GM23338 (cell line): ENCODE results near the gene NIPSNAP3A. TPM values are rescaled to one million over a fixed set of nuclear protein-coding genes. Genes with fewer than 3 reads are reported as not detected.
A peak's percentile ranks its signal among the peaks of the same experiment; 100 is the strongest.

Experiments
- ATAC-seq: fragments of 200-7000 bp; cut with Tn5 transposase; 3 replicates; pipeline ENCODE4 v1.9.1; 2020
- DNase-seq: peaks from one replicate; pipeline ENCODE4 v3.0.0-alpha.2; 2015; ENCODE audit warnings: low spot score
- H2AFZ ChIP-seq: fragments of 200-600 bp; sonication (generic); 2 replicates; pipeline ENCODE4 v1.8.0; 2016; ENCODE audit warnings: antibody characterized with exemption, mild to moderate bottlenecking, moderate library complexity
- H3F3A ChIP-seq: fragments of 200-600 bp; sonication (generic); replicated peaks from 2 replicates; pipeline ENCODE4 v1.8.0; 2017; ENCODE audit warnings: antibody characterized with exemption, mixed run types, low read depth
- H3K27ac ChIP-seq: fragments of 200-600 bp; sonication (generic); 2 replicates; pipeline ENCODE4 v1.6.1; 2016; ENCODE audit warnings: low read depth
- H3K27me3 ChIP-seq: fragments of 200-600 bp; sonication (generic); 2 replicates; pipeline ENCODE4 v1.8.0; 2016; ENCODE audit warnings: mild to moderate bottlenecking, mixed run types, moderate library complexity; ENCODE audit not compliant: insufficient read depth
- H3K36me3 ChIP-seq: fragments of 200-600 bp; sonication (generic); 2 replicates; pipeline ENCODE4 v1.8.0; 2016; ENCODE audit warnings: mild to moderate bottlenecking; ENCODE audit not compliant: insufficient read depth
- H3K4me1 ChIP-seq: fragments of 200-600 bp; sonication (generic); 2 replicates; pipeline ENCODE4 v1.8.0; 2016; ENCODE audit warnings: mild to moderate bottlenecking, moderate library complexity; ENCODE audit not compliant: insufficient read depth
- H3K4me2 ChIP-seq: fragments of 200-600 bp; sonication (generic); 2 replicates; pipeline ENCODE4 v1.7.1; 2017; ENCODE audit warnings: mixed run types
- H3K4me3 ChIP-seq: fragments of 200-600 bp; sonication (generic); 2 replicates; pipeline ENCODE4 v1.6.1; 2016; ENCODE audit warnings: mixed run types
- H3K79me2 ChIP-seq: fragments of 200-600 bp; sonication (generic); replicated peaks from 2 replicates; pipeline ENCODE4 v1.8.0; 2017; ENCODE audit warnings: mild to moderate bottlenecking; ENCODE audit not compliant: insufficient read depth
- H3K9me2 ChIP-seq: fragments of 200-600 bp; sonication (generic); 2 replicates; pipeline ENCODE4 v1.8.0; 2017; ENCODE audit not compliant: insufficient read depth
- H4K20me1 ChIP-seq: fragments of 200-600 bp; sonication (generic); replicated peaks from 2 replicates; pipeline ENCODE4 v1.8.0; 2017; ENCODE audit warnings: mild to moderate bottlenecking; ENCODE audit not compliant: insufficient read depth
- H3K27ac Mint-ChIP-seq: 2 replicates; pipeline ENCODE4 v1.8.0; 2020; ENCODE audit warnings: inconsistent platforms, mild to moderate bottlenecking, moderate library complexity, mixed read lengths
- H3K27me3 Mint-ChIP-seq: 3 replicates; pipeline ENCODE4 v1.8.0; 2022; ENCODE audit warnings: low read depth, mild to moderate bottlenecking, moderate library complexity, mixed read lengths, inconsistent platforms; ENCODE audit not compliant: insufficient read depth, poor library complexity
- H3K36me3 Mint-ChIP-seq: 3 replicates; pipeline ENCODE4 v1.8.0; 2021; ENCODE audit warnings: low read depth, mild to moderate bottlenecking, inconsistent platforms, moderate library complexity, mixed read lengths
- H3K4me1 Mint-ChIP-seq: 3 replicates; pipeline ENCODE4 v1.8.0; 2020; ENCODE audit warnings: mild to moderate bottlenecking, inconsistent platforms, mixed read lengths
- H3K4me3 Mint-ChIP-seq: 3 replicates; pipeline ENCODE4 v1.8.0; 2021; ENCODE audit warnings: moderate library complexity, mild to moderate bottlenecking, inconsistent platforms, mixed read lengths
- H3K9me3 Mint-ChIP-seq: 3 replicates; pipeline ENCODE4 v1.8.0; 2020; ENCODE audit warnings: moderate library complexity, mild to moderate bottlenecking, inconsistent platforms, mixed read lengths
- CREB1 ChIP-seq: fragments of 250-450 bp; sonication (Bioruptor Pico); IDR thresholded peaks from 2 replicates; pipeline ENCODE4 v1.5.0; 2020; ENCODE audit warnings: low read depth, mild to moderate bottlenecking, moderate library complexity
- EZH2 ChIP-seq: fragments of 200-600 bp; sonication (generic); IDR thresholded peaks from one replicate; pipeline ENCODE4 v1.8.0; 2017; ENCODE audit warnings: antibody characterized with exemption, mild to moderate bottlenecking, low read depth; ENCODE audit not compliant: unreplicated experiment
- EZH2phosphoT487 ChIP-seq: fragments of 200-600 bp; sonication (generic); IDR thresholded peaks from one replicate; pipeline ENCODE4 v1.8.1; 2018; ENCODE audit warnings: antibody characterized with exemption; ENCODE audit not compliant: unreplicated experiment
- JUNB ChIP-seq: IDR thresholded peaks from one replicate; pipeline ENCODE4 v1.6.1; 2016; ENCODE audit warnings: antibody characterized with exemption; ENCODE audit not compliant: unreplicated experiment
- POLR2AphosphoS5 ChIP-seq: IDR thresholded peaks from 2 replicates; pipeline ENCODE4 v1.6.1; 2016; ENCODE audit warnings: antibody characterized with exemption, low read depth
- STAT1 ChIP-seq: IDR thresholded peaks from one replicate; pipeline ENCODE4 v1.6.1; 2016; ENCODE audit warnings: antibody characterized with exemption; ENCODE audit not compliant: unreplicated experiment
- ZNF114 ChIP-seq: fragments of 250-450 bp; sonication (Bioruptor Pico); IDR thresholded peaks from 2 replicates; pipeline ENCODE4 v1.5.0; 2020; ENCODE audit warnings: mild to moderate bottlenecking, moderate library complexity
- ZNF331 ChIP-seq: fragments of 250-450 bp; sonication (Bioruptor Pico); IDR thresholded peaks from 2 replicates; pipeline ENCODE4 v1.5.0; 2020; ENCODE audit warnings: low read depth, mild to moderate bottlenecking, moderate library complexity
- polyA plus RNA-seq: library from polyadenylated mRNA; unstranded; fragments of >200 nt; fragmentation: Nextera tagmentation; extraction: Ambion mirVana; gene quantifications from 2 replicates; pipeline ENCODE4 v1.2.1, GENCODE V29; 2016
- total RNA-seq: library from RNA; depleted of rRNA; stranded (reverse); fragments of >200 nt; shearing (Covaris generic); gene quantifications from 2 replicates; pipeline ENCODE4 v1.2.3, GENCODE V29; 2014
- TF ChIP-seq, protein P1 (sequence below), 2 experiments: fragments of 200-600 bp in 1 of 2; sonication (generic) in 1 of 2; conservative IDR thresholded peaks; 2 replicates each; pipeline versions ENCODE4 v1.5.1 to v1.6.1; 2016 to 2017; ENCODE audit warnings: antibody characterized with exemption in 2 of 2, low read depth in 2 of 2, mild to moderate bottlenecking in 2 of 2, moderate library complexity in 1 of 2
- TF ChIP-seq, protein P2 (sequence below): fragments of 250-450 bp; sonication (Bioruptor Pico); IDR thresholded peaks from 2 replicates; pipeline ENCODE4 v1.5.0; 2020; ENCODE audit warnings: mild to moderate bottlenecking, moderate library complexity
- TF ChIP-seq, protein P3 (sequence below): IDR thresholded peaks from one replicate; pipeline ENCODE4 v1.6.1; 2018; ENCODE audit warnings: antibody characterized with exemption; ENCODE audit not compliant: unreplicated experiment

NIPSNAP3A gene
- total and polyA plus RNA-seq, 2 experiments from 2014 or later, result 9.6 to 13.0 TPM

DNA sequence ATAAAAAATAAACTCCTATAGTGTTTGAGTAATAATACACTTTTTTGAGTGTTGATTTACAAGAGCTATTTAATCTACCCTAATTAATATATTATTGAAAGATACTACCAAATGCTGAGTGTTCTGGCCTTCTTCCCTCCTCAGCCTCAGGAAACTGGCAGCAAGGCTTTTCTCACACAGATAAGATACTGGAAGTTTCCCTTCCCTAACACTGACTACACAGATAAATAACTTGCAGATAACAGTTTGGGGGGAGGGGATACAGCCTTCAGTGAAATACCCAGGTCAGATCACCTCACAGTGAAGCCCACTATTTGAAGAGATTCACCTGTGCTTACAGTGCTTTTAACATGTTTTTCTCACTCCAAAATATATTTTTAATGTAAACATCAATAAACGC is 1.6 kb upstream of the NIPSNAP3A start (continued):
- TF ChIP-seq ZNF114 (CRISPR knock-in tag) (no peak), EZH2phosphoT487 (no peak), ZNF331 (CRISPR knock-in tag) (no peak), CREB1 (CRISPR knock-in tag) (no peak), STAT1 (no peak)
- TF ChIP-seq, protein P1, sequence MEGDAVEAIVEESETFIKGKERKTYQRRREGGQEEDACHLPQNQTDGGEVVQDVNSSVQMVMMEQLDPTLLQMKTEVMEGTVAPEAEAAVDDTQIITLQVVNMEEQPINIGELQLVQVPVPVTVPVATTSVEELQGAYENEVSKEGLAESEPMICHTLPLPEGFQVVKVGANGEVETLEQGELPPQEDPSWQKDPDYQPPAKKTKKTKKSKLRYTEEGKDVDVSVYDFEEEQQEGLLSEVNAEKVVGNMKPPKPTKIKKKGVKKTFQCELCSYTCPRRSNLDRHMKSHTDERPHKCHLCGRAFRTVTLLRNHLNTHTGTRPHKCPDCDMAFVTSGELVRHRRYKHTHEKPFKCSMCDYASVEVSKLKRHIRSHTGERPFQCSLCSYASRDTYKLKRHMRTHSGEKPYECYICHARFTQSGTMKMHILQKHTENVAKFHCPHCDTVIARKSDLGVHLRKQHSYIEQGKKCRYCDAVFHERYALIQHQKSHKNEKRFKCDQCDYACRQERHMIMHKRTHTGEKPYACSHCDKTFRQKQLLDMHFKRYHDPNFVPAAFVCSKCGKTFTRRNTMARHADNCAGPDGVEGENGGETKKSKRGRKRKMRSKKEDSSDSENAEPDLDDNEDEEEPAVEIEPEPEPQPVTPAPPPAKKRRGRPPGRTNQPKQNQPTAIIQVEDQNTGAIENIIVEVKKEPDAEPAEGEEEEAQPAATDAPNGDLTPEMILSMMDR (conservative IDR thresholded peaks at IDR 0.05; ENCODE audit: low read depth in 2 of 2), result no peak

DNA sequence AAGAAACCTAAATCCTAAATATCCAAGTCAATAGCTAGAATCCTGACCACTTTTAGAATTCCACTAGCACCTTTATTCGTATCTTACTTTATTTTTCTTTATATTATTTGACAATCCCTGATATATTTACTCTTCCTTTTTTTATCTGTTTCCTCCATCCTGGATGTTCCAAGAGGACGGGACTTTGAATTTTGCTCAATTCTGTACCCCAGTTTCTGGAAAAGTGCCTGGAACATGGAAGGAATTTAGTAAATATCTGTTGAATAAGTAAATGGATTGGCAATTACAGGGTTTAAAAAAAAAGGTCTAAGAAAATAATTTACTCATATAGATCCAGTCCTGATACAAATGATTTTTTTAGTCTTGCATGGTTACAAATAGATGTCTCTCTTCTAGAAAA is 1.2 kb upstream of the NIPSNAP3A start:
- H3K27ac ChIP-seq, result no peak overlapping the region
- DNase-seq, result no peak
- peaks cover 7% of the 10 kb centered on the region for H3K27me3 Mint-ChIP-seq
- H4K20me1 ChIP-seq, result no peaks in the 10 kb centered on the region
- H3K4me2 ChIP-seq, result no peak overlapping the region
- no peak overlapping the region for H3K27ac Mint-ChIP-seq
- H3K36me3 Mint-ChIP-seq, result no peaks in the 10 kb centered on the region
- H3K36me3 ChIP-seq, result no peaks in the 10 kb centered on the region
- H3K4me1 Mint-ChIP-seq, result peaks cover 15% of the 10 kb centered on the region; the same call in 2 of the 3 replicates
- no peaks in the 10 kb centered on the region for H3K9me3 Mint-ChIP-seq
- peaks cover 4% of the 10 kb centered on the region; the same call in 1 of the 2 replicates for H3K27me3 ChIP-seq
- no peaks in the 10 kb centered on the region for H3F3A ChIP-seq
- peaks cover 7% of the 10 kb centered on the region for H3K4me1 ChIP-seq
- no peak overlapping the region for H2AFZ ChIP-seq
- no peak overlapping the region for H3K4me3 ChIP-seq
- no peaks in the 10 kb centered on the region for H3K9me2 ChIP-seq
- peak overlapping the region; percentile 92; the same call in 1 of the 3 replicates for H3K4me3 Mint-ChIP-seq
- no peak for ATAC-seq
- no peaks in the 10 kb centered on the region for H3K79me2 ChIP-seq
- TF ChIP-seq CREB1 (CRISPR knock-in tag) (no peak), EZH2 (no peak), EZH2phosphoT487 (no peak), JUNB (no peak), POLR2AphosphoS5 (no peak), STAT1 (no peak), ZNF331 (CRISPR knock-in tag) (no peak)
- TF ChIP-seq, protein P2, sequence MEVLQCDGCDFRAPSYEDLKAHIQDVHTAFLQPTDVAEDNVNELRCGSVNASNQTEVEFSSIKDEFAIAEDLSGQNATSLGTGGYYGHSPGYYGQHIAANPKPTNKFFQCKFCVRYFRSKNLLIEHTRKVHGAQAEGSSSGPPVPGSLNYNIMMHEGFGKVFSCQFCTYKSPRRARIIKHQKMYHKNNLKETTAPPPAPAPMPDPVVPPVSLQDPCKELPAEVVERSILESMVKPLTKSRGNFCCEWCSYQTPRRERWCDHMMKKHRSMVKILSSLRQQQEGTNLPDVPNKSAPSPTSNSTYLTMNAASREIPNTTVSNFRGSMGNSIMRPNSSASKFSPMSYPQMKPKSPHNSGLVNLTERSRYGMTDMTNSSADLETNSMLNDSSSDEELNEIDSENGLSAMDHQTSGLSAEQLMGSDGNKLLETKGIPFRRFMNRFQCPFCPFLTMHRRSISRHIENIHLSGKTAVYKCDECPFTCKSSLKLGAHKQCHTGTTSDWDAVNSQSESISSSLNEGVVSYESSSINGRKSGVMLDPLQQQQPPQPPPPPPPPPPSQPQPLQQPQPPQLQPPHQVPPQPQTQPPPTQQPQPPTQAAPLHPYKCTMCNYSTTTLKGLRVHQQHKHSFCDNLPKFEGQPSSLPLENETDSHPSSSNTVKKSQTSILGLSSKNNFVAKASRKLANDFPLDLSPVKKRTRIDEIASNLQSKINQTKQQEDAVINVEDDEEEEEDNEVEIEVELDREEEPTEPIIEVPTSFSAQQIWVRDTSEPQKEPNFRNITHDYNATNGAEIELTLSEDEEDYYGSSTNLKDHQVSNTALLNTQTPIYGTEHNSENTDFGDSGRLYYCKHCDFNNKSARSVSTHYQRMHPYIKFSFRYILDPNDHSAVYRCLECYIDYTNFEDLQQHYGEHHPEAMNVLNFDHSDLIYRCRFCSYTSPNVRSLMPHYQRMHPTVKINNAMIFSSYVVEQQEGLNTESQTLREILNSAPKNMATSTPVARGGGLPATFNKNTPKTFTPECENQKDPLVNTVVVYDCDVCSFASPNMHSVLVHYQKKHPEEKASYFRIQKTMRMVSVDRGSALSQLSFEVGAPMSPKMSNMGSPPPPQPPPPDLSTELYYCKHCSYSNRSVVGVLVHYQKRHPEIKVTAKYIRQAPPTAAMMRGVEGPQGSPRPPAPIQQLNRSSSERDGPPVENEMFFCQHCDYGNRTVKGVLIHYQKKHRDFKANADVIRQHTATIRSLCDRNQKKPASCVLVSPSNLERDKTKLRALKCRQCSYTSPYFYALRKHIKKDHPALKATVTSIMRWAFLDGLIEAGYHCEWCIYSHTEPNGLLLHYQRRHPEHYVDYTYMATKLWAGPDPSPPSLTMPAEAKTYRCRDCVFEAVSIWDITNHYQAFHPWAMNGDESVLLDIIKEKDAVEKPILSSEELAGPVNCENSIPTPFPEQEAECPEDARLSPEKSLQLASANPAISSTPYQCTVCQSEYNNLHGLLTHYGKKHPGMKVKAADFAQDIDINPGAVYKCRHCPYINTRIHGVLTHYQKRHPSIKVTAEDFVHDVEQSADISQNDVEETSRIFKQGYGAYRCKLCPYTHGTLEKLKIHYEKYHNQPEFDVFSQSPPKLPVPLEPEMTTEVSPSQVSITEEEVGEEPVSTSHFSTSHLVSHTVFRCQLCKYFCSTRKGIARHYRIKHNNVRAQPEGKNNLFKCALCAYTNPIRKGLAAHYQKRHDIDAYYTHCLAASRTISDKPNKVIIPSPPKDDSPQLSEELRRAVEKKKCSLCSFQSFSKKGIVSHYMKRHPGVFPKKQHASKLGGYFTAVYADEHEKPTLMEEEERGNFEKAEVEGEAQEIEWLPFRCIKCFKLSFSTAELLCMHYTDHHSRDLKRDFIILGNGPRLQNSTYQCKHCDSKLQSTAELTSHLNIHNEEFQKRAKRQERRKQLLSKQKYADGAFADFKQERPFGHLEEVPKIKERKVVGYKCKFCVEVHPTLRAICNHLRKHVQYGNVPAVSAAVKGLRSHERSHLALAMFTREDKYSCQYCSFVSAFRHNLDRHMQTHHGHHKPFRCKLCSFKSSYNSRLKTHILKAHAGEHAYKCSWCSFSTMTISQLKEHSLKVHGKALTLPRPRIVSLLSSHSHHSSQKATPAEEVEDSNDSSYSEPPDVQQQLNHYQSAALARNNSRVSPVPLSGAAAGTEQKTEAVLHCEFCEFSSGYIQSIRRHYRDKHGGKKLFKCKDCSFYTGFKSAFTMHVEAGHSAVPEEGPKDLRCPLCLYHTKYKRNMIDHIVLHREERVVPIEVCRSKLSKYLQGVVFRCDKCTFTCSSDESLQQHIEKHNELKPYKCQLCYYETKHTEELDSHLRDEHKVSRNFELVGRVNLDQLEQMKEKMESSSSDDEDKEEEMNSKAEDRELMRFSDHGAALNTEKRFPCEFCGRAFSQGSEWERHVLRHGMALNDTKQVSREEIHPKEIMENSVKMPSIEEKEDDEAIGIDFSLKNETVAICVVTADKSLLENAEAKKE (CRISPR knock-in tag), result no peak
- TF ChIP-seq, protein P1 (conservative IDR thresholded peaks at IDR 0.05; ENCODE audit: low read depth in 2 of 2), result no peak
- TF ChIP-seq, protein P3, sequence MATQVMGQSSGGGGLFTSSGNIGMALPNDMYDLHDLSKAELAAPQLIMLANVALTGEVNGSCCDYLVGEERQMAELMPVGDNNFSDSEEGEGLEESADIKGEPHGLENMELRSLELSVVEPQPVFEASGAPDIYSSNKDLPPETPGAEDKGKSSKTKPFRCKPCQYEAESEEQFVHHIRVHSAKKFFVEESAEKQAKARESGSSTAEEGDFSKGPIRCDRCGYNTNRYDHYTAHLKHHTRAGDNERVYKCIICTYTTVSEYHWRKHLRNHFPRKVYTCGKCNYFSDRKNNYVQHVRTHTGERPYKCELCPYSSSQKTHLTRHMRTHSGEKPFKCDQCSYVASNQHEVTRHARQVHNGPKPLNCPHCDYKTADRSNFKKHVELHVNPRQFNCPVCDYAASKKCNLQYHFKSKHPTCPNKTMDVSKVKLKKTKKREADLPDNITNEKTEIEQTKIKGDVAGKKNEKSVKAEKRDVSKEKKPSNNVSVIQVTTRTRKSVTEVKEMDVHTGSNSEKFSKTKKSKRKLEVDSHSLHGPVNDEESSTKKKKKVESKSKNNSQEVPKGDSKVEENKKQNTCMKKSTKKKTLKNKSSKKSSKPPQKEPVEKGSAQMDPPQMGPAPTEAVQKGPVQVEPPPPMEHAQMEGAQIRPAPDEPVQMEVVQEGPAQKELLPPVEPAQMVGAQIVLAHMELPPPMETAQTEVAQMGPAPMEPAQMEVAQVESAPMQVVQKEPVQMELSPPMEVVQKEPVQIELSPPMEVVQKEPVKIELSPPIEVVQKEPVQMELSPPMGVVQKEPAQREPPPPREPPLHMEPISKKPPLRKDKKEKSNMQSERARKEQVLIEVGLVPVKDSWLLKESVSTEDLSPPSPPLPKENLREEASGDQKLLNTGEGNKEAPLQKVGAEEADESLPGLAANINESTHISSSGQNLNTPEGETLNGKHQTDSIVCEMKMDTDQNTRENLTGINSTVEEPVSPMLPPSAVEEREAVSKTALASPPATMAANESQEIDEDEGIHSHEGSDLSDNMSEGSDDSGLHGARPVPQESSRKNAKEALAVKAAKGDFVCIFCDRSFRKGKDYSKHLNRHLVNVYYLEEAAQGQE, result no peak
